B cell (primary cell): Measurements from ENCODE around the gene SLC2A11. TPM values are rescaled to one million over a fixed set of nuclear protein-coding genes. Genes with fewer than 3 reads are reported as not detected.

ENCODE experiments used
- ATAC-seq: fragments of 200-7000 bp; cut with Tn5 transposase; one replicate; pipeline ENCODE4 v1.10.0; 2021; ENCODE audit warnings: low read depth, mild to moderate bottlenecking, moderate number of reproducible peaks, moderate library complexity
- CTCF ChIA-PET: fragments of 350-600 bp; sonication (Branson Sonifier 250); formaldehyde crosslinking; loops from one replicate; lab custom pipeline; 2021; ENCODE audit warnings: antibody characterized with exemption, inconsistent platforms; lab: Charles Lee
- POLR2A ChIA-PET: fragments of 350-600 bp; sonication (Branson Sonifier 250); formaldehyde crosslinking; loops from one replicate; lab custom pipeline; 2021; ENCODE audit warnings: antibody characterized with exemption; lab: Charles Lee
- DNase-seq: peaks from one replicate; pipeline ENCODE4 v3.0.0; 2013
- H2AFZ ChIP-seq: 2 replicates; pipeline ENCODE4 v1.6.1; 2012; ENCODE audit warnings: mild to moderate bottlenecking, low read depth, low read length; ENCODE audit not compliant: insufficient read depth, poor library complexity, severe bottlenecking
- H3K27ac ChIP-seq, 2 donors: 1 replicate in 1 of 2; 2 replicates in 1 of 2; pipeline ENCODE4 v1.5.1; 2012 to 2013; ENCODE audit warnings: low read length in 2 of 2, mild to moderate bottlenecking in 2 of 2, moderate library complexity in 1 of 2
- H3K27me3 ChIP-seq, 4 experiments: fragments of 200-600 bp in 1 of 4; sonication (generic) in 1 of 4; replicated peaks in 1 of 4; 1 replicate in 2 of 4; 2 replicates in 2 of 4; pipeline versions ENCODE4 v1.6.1 to v1.7.0; 2013 to 2016; ENCODE audit warnings: low read length in 3 of 4, mild to moderate bottlenecking in 2 of 4, mixed read lengths in 1 of 4, moderate library complexity in 1 of 4; ENCODE audit not compliant: insufficient read depth in 4 of 4, control insufficient read depth in 3 of 4; ENCODE audit errors: control extremely low read depth in 1 of 4
- H3K36me3 ChIP-seq, 2 experiments: replicated peaks in 1 of 2; 1 replicate in 1 of 2; 2 replicates in 1 of 2; pipeline versions ENCODE4 v1.6.1 to v1.7.1; 2013; ENCODE audit warnings: low read length in 1 of 2; ENCODE audit not compliant: insufficient read depth in 2 of 2, control insufficient read depth in 1 of 2; ENCODE audit errors: control extremely low read depth in 1 of 2, extremely low read depth in 1 of 2
- H3K4me1 ChIP-seq, 2 donors: fragments of 200-600 bp in 1 of 2; sonication (generic) in 1 of 2; 1 replicate in 1 of 2; 2 replicates in 1 of 2; pipeline versions ENCODE4 v1.5.1 to v1.6.1; 2013 to 2017; ENCODE audit warnings: low read length in 2 of 2; ENCODE audit not compliant: control insufficient read depth in 2 of 2, insufficient read depth in 2 of 2
- H3K4me2 ChIP-seq: replicated peaks from 2 replicates; pipeline ENCODE3; 2012; ENCODE audit warnings: mild to moderate bottlenecking, low read depth, low read length; ENCODE audit not compliant: poor library complexity, severe bottlenecking
- H3K4me3 ChIP-seq, 5 experiments: fragments of 200-600 bp in 1 of 5; sonication (generic) in 1 of 5; 1 replicate in 3 of 5; 2 replicates in 2 of 5; pipeline versions ENCODE4 v1.5.1 to v1.7.0; 2011 to 2016; ENCODE audit warnings: low read length in 4 of 5, mild to moderate bottlenecking in 4 of 5, low read depth in 2 of 5, control low read depth in 1 of 5, moderate library complexity in 1 of 5; ENCODE audit not compliant: insufficient read depth in 1 of 5; ENCODE audit errors: control extremely low read depth in 1 of 5, extremely low read depth in 1 of 5
- H3K79me2 ChIP-seq: fragments of 200-600 bp; sonication (generic); one replicate; pipeline ENCODE4 v1.6.0; 2016; ENCODE audit warnings: low read length; ENCODE audit not compliant: control insufficient read depth, insufficient read depth
- H3K9ac ChIP-seq: fragments of 200-600 bp; sonication (generic); 2 replicates; pipeline ENCODE4 v1.6.1; 2017; ENCODE audit warnings: mild to moderate bottlenecking, low read length, moderate library complexity
- H3K9me3 ChIP-seq, 3 donors: one replicate each; pipeline versions ENCODE4 v1.6.1 to v1.7.1; 2013; ENCODE audit warnings: low read length in 2 of 3; ENCODE audit not compliant: control insufficient read depth in 2 of 3, insufficient read depth in 1 of 3; ENCODE audit errors: control extremely low read depth in 1 of 3
- H4K20me1 ChIP-seq: 2 replicates; pipeline ENCODE4 v1.6.0; 2012; ENCODE audit warnings: mild to moderate bottlenecking, low read length; ENCODE audit not compliant: insufficient read depth, control insufficient read depth, poor library complexity, severe bottlenecking
- H3K27ac Mint-ChIP-seq: one replicate; pipeline ENCODE4 v1.8.0; 2021; ENCODE audit warnings: mixed read lengths
- H3K27me3 Mint-ChIP-seq: one replicate; pipeline ENCODE4 v1.8.0; 2021; ENCODE audit warnings: mixed read lengths
- H3K4me1 Mint-ChIP-seq: one replicate; pipeline ENCODE4 v1.8.0; 2021; ENCODE audit warnings: mixed read lengths
- H3K4me3 Mint-ChIP-seq: one replicate; pipeline ENCODE4 v1.8.0; 2021; ENCODE audit warnings: mixed read lengths
- H3K9me3 Mint-ChIP-seq: one replicate; pipeline ENCODE4 v1.8.0; 2022; ENCODE audit warnings: mixed read lengths; ENCODE audit not compliant: insufficient read depth
- EZH2 ChIP-seq: IDR thresholded peaks from 2 replicates; pipeline ENCODE4 v1.6.1; 2012; ENCODE audit warnings: borderline replicate concordance, low read depth, mild to moderate bottlenecking, moderate library complexity, low read length; ENCODE audit not compliant: insufficient read depth, poor library complexity, severe bottlenecking
- WGBS: methylation state at CpG from one replicate; pipeline ENCODE4 v1.1.5; 2013; ENCODE audit warnings: missing lambda C conversion rate; ENCODE audit not compliant: insufficient coverage; 5-methylcytosine and 5-hydroxymethylcytosine counted together
- intact Hi-C: fragments of 100-400 bp; cut with micrococcal nuclease; formaldehyde crosslinking; loops from one replicate; pipeline ENCODE4 v1.10.0; 2022
- polyA plus RNA-seq: library from polyadenylated mRNA; depleted of rRNA; stranded (reverse); fragments of >200 nt; gene quantifications from 2 replicates; pipeline ENCODE4 v1.2.3, GENCODE V29; 2012
- total RNA-seq, 2 donors: library from RNA; stranded (reverse); fragments of 120-200 nt in 1 of 2; gene quantifications; 1 replicate in 1 of 2; 2 replicates in 1 of 2; pipeline versions ENCODE4 v1.2.3 to v1.2.4, GENCODE V29; 2013 to 2022
- TF ChIP-seq, protein P1 (sequence below): fragments of 200-600 bp; IDR thresholded peaks from one replicate; pipeline ENCODE4 v1.8.0; 2022; ENCODE audit warnings: antibody characterized with exemption, mild to moderate bottlenecking

SLC2A11 gene
- total and polyA plus RNA-seq, 2 donors (not counting 1 experiment from before 2014, with no cell fraction given): 38.6 to 54.3 TPM

DNA sequence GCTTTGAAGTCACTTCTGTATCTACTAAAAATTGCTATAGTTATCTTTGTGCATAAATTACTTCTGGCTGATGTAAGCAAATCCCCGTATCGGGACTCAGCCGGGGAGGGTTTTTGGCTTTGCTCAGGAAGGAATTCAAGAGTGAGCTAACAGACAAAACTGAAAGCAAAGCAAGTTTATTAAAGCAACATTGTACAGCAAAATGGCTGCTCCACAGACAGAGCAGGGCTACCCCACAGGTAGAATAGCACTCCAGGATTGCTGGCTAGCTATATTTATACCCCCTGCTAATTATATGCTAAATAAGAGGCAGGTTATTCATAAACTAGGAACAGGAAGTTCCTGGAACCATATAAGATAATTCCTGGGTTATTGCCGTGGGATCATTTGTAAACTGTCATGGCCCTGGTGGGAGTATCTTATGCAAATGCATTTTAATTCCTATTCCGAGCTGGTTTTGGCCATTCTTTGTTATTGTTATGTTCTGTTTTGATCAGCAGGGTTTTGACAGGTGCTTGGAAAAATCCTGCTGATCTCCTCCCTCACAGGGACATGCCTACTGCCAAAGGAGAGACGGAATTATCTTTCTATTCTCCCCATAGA, 51.7 kb downstream of the SLC2A11 start:
- Mint-ChIP-seq H3K4me3 (no peak overlapping the region), H3K27me3 (no peaks in the 10 kb centered on the region), H3K27ac (no peak overlapping the region), H3K9me3 (no peaks in the 10 kb centered on the region), H3K4me1 (peaks cover 15% of the 10 kb centered on the region)
- Histone ChIP-seq H2AFZ (no peak overlapping the region), H3K4me3 (no peak overlapping the region), H3K9ac (no peak overlapping the region), H3K36me3 (peaks cover 0 to 2% of the 10 kb centered on the region in 2 experiments), H3K4me2 (no peak overlapping the region), H4K20me1 (no peaks in the 10 kb centered on the region), H3K9me3 (no peaks in the 10 kb centered on the region), H3K27me3 (peaks cover 0 to 9% (median 0%) of the 10 kb centered on the region in 4 experiments), H3K27ac (no peak overlapping the region), H3K4me1 (peaks cover 10 to 11% of the 10 kb centered on the region in 2 donors), H3K79me2 (peaks cover 17% of the 10 kb centered on the region)
- POLR2A ChIA-PET: no interaction called here
- TF ChIP-seq EZH2: no peak
- TF ChIP-seq, protein P1, sequence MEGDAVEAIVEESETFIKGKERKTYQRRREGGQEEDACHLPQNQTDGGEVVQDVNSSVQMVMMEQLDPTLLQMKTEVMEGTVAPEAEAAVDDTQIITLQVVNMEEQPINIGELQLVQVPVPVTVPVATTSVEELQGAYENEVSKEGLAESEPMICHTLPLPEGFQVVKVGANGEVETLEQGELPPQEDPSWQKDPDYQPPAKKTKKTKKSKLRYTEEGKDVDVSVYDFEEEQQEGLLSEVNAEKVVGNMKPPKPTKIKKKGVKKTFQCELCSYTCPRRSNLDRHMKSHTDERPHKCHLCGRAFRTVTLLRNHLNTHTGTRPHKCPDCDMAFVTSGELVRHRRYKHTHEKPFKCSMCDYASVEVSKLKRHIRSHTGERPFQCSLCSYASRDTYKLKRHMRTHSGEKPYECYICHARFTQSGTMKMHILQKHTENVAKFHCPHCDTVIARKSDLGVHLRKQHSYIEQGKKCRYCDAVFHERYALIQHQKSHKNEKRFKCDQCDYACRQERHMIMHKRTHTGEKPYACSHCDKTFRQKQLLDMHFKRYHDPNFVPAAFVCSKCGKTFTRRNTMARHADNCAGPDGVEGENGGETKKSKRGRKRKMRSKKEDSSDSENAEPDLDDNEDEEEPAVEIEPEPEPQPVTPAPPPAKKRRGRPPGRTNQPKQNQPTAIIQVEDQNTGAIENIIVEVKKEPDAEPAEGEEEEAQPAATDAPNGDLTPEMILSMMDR: no peak
- DNase-seq (no peak), ATAC-seq (no peak)
- WGBS: 100% methylated on average over 1 of the region's 6 CpGs
- CTCF ChIA-PET: interaction anchor here (0.6 kb wide), 1 partner anchor 172 kb away, joined by 5 read pairs; no protein-coding TSS in a partner anchor
- intact Hi-C loops: no loop called here

- Mint-ChIP-seq H3K27me3 (no peaks in the 10 kb centered on the region), H3K4me1 (peaks cover 28% of the 10 kb centered on the region), H3K4me3 (no peak overlapping the region), H3K9me3 (no peaks in the 10 kb centered on the region), H3K27ac (no peak overlapping the region)
- no peaks in the 10 kb centered on the region for H3K9me3 ChIP-seq
- WGBS: 89% methylated on average over 3 of the region's 3 CpGs
- TF ChIP-seq, protein P1: no peak
- no peak for TF ChIP-seq EZH2
- H3K4me1 ChIP-seq: peaks cover 20 to 22% of the 10 kb centered on the region in 2 donors
- H3K4me2 ChIP-seq: no peak overlapping the region
- no peaks in the 10 kb centered on the region for H4K20me1 ChIP-seq
- H3K27me3 ChIP-seq: peaks cover 0 to 9% (median 0%) of the 10 kb centered on the region in 4 experiments
- ATAC-seq (no peak), DNase-seq (no peak)
- CTCF ChIA-PET: interaction anchor here (0.8 to 3.4 kb wide), 3 partner anchors 17 to 61 kb away, joined by 3 to 25 read pairs (median 4); partner anchors contain the start of gene MIF
- H3K79me2 ChIP-seq: peaks cover 17% of the 10 kb centered on the region
- H2AFZ ChIP-seq: no peak overlapping the region
- H3K9ac ChIP-seq: no peak overlapping the region
- H3K4me3 ChIP-seq: no peak overlapping the region
- H3K36me3 ChIP-seq: no peaks in the 10 kb centered on the region
- intact Hi-C loops: loop anchor here (5.0 kb wide), 3 partner anchors 53 to 647 kb away; partner anchors contain the start of genes GUCD1, SLC2A11, SMARCB1 and SNRPD3
- POLR2A ChIA-PET: interaction anchor here (0.7 kb wide), 1 partner anchor 16 kb away, joined by 4 read pairs; the partner anchor contains the start of gene MIF
- H3K27ac ChIP-seq: no peak overlapping the region
Observed at GRCh38 chr22:23910496-23911190, 53.0 kb downstream of the SLC2A11 start.
